ENCODE measurements around the gene TSGA10IP. TPM values are rescaled to one million over a fixed set of nuclear protein-coding genes. Genes with fewer than 3 reads are reported as not detected.

The TSGA10IP gene
- total and polyA plus RNA-seq, 7 donors: 0.49 TPM; not detected in 6

DNA sequence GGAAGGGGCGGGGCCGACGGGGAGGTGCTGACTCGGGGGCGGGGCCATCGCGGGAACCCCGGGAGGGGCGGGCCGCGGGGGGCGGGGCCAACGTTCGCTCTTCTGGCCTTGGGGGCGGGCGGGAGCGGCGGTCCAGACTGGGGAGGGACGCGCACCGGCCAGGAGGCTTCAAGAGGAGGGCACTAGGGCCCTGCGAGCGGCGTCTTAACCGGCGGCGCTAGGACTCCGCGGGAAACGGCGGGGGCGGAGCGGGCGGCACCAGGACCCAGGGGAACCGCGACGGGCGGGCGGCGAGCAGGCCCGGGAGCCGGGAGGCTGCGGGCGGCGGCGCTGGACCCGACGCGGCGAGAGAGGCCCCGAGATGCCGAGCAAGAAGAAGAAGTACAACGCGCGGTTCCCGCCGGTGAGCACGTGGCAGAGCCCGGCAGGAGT is 26.1 kb upstream of the TSGA10IP start, which contains the start of gene DRAP1:
Gene DRAP1, plus strand, starts transcription at position 286 of the 432 bp plus-strand sequence. Its CDS starts 76 bp downstream, at position 362.
- Histone ChIP-seq H3K9me3 (no peaks in the 10 kb centered on the region), H3K4me3 (peak within 1 kb of the TSS; percentile 90 to 99 (median 97)), H3K27me3 (no peaks in the 10 kb centered on the region), H3K36me3 (peaks cover 0 to 36% (median 6%) of the 10 kb centered on the region in 4 donors), H3K27ac (peak within 1 kb of the TSS; percentile 95 to 99 (median 98)), H3K4me1 (peaks cover 0 to 58% (median 53%) of the 10 kb centered on the region in 4 donors)
- intact Hi-C loops (cut with DNase I): loop anchor here (1.0 to 5.0 kb wide), 3 partner anchors 29 to 62 kb away; partner anchors contain the start of genes CCDC85B, CFL1 and SART1
- peak; percentile 99 for DNase-seq
- TF ChIP-seq POLR2A (IDR thresholded peaks at IDR 0.05) (peak; percentile 14 to 32), POLR2AphosphoS5 (IDR thresholded peaks at IDR 0.05) (peak; percentile 32 to 78 (median 72)), EP300 (IDR thresholded peaks at IDR 0.05) (no peak)
- TF ChIP-seq, protein P1, sequence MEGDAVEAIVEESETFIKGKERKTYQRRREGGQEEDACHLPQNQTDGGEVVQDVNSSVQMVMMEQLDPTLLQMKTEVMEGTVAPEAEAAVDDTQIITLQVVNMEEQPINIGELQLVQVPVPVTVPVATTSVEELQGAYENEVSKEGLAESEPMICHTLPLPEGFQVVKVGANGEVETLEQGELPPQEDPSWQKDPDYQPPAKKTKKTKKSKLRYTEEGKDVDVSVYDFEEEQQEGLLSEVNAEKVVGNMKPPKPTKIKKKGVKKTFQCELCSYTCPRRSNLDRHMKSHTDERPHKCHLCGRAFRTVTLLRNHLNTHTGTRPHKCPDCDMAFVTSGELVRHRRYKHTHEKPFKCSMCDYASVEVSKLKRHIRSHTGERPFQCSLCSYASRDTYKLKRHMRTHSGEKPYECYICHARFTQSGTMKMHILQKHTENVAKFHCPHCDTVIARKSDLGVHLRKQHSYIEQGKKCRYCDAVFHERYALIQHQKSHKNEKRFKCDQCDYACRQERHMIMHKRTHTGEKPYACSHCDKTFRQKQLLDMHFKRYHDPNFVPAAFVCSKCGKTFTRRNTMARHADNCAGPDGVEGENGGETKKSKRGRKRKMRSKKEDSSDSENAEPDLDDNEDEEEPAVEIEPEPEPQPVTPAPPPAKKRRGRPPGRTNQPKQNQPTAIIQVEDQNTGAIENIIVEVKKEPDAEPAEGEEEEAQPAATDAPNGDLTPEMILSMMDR (IDR thresholded peaks at IDR 0.05): no peak
- WGBS, 2 donors: 1% methylated on average over 59 of the region's 59 CpGs

GRCh38 chr11:65919573-65920371 is 25.5 kb upstream of the TSGA10IP start:
- Histone ChIP-seq H3K36me3 (peaks cover 0 to 36% (median 6%) of the 10 kb centered on the region in 4 donors), H3K4me3 (peak overlapping the region; percentile 68 to 99 (median 92)), H3K27ac (peak overlapping the region; percentile 86 to 98 (median 90)), H3K27me3 (no peaks in the 10 kb centered on the region), H3K4me1 (peaks cover 0 to 53% (median 49%) of the 10 kb centered on the region in 4 donors), H3K9me3 (no peaks in the 10 kb centered on the region)
- peak; percentile 84 for DNase-seq
- TF ChIP-seq POLR2AphosphoS5 (IDR thresholded peaks at IDR 0.05) (peak in 1 of 4 donors; percentile 18), EP300 (IDR thresholded peaks at IDR 0.05) (no peak)
- intact Hi-C loops (cut with DNase I): loop anchor here (1.0 to 5.0 kb wide), 3 partner anchors 29 to 62 kb away; partner anchors contain the start of genes CCDC85B, CFL1 and SART1
- WGBS, 2 donors: 0 to 1% methylated on average over 60 of the region's 60 CpGs

- peak overlapping the region; percentile 86 to 98 (median 90) for H3K27ac ChIP-seq
- no peaks in the 10 kb centered on the region for H3K9me3 ChIP-seq
- H3K4me1 ChIP-seq: peaks cover 0 to 46% (median 43%) of the 10 kb centered on the region in 4 donors
- TF ChIP-seq, protein P1 (IDR thresholded peaks at IDR 0.05): no peak
- TF ChIP-seq POLR2A (IDR thresholded peaks at IDR 0.05) (no peak), POLR2AphosphoS5 (IDR thresholded peaks at IDR 0.05) (no peak), EP300 (IDR thresholded peaks at IDR 0.05) (no peak)
- no peaks in the 10 kb centered on the region for H3K27me3 ChIP-seq
- DNase-seq: peak; percentile 74
- intact Hi-C loops (cut with DNase I): no loop called here
- H3K4me3 ChIP-seq: peak overlapping the region; percentile 68 to 99 (median 92)
- 29 to 63% methylated on average over 15 of the region's 15 CpGs for WGBS, 2 donors
- H3K36me3 ChIP-seq: peaks cover 0 to 36% (median 6%) of the 10 kb centered on the region in 4 donors
Measured at GRCh38 chr11:65920372-65920802, 24.9 kb upstream of the TSGA10IP start.

- 79 to 90% methylated on average over 12 of the region's 12 CpGs for WGBS, 2 donors
- H3K4me3 ChIP-seq: peak overlapping the region in 1 of 4 donors; percentile 99
- peaks cover 0 to 36% (median 6%) of the 10 kb centered on the region in 4 donors for H3K36me3 ChIP-seq
- no peaks in the 10 kb centered on the region for H3K9me3 ChIP-seq
- intact Hi-C loops (cut with DNase I): no loop called here
- DNase-seq: no peak
- peaks cover 0 to 39% (median 36%) of the 10 kb centered on the region in 4 donors for H3K4me1 ChIP-seq
- H3K27ac ChIP-seq: peak overlapping the region in 1 of 4 donors; percentile 86
- H3K27me3 ChIP-seq: no peaks in the 10 kb centered on the region
- no peak for TF ChIP-seq POLR2A (IDR thresholded peaks at IDR 0.05)
- no peak for TF ChIP-seq POLR2AphosphoS5 (IDR thresholded peaks at IDR 0.05)
- TF ChIP-seq, protein P1 (IDR thresholded peaks at IDR 0.05): no peak
- no peak for TF ChIP-seq EP300 (IDR thresholded peaks at IDR 0.05)
Measured at GRCh38 chr11:65921033-65921555, 24.2 kb upstream of the TSGA10IP start.

GRCh38 chr11:65921876-65922275 is 23.4 kb upstream of the TSGA10IP start:
- TF ChIP-seq EP300 (IDR thresholded peaks at IDR 0.05) (no peak), POLR2AphosphoS5 (IDR thresholded peaks at IDR 0.05) (no peak), POLR2A (IDR thresholded peaks at IDR 0.05) (no peak)
- TF ChIP-seq, protein P1 (IDR thresholded peaks at IDR 0.05): no peak
- intact Hi-C loops (cut with DNase I): no loop called here
- Histone ChIP-seq H3K27me3 (no peaks in the 10 kb centered on the region), H3K9me3 (no peaks in the 10 kb centered on the region), H3K4me3 (no peak overlapping the region), H3K4me1 (peaks cover 0 to 31% (median 28%) of the 10 kb centered on the region in 4 donors), H3K36me3 (peaks cover 0 to 36% (median 6%) of the 10 kb centered on the region in 4 donors), H3K27ac (no peak overlapping the region)
- 95% methylated on average over 10 of the region's 10 CpGs for WGBS, 2 donors
- DNase-seq: no peak

Data from sigmoid colon (tissue), 7 donors.